Spleen (tissue), 7 donors: Measurements from ENCODE around the gene F8.

Experiments used
- CTCF ChIP-seq, 11 experiments: fragments of 200-600 bp in 7 of 11; fragments of 450-650 bp in 4 of 11; sonication (generic) in 4 of 11; IDR thresholded peaks in 8 of 11; conservative IDR thresholded peaks in 3 of 11; 1 replicate in 7 of 11; 2 replicates in 4 of 11; pipeline versions ENCODE4 v1.4.0 to v1.8.0; 2016 to 2021; ENCODE audit warnings: antibody characterized with exemption in 11 of 11, inconsistent platforms in 4 of 11, mild to moderate bottlenecking in 1 of 11
- POLR2A ChIP-seq, 3 donors: fragments of 450-650 bp; IDR thresholded peaks; one replicate each; pipeline ENCODE4 v1.5.1; 2017; ENCODE audit warnings: antibody characterized with exemption in 3 of 3, mild to moderate bottlenecking in 1 of 3
- POLR2AphosphoS5 ChIP-seq, 3 donors: sonication (generic); formaldehyde crosslinking; IDR thresholded peaks; one replicate each; pipeline ENCODE4 v1.5.1; 2017; ENCODE audit warnings: antibody characterized with exemption in 3 of 3
- donor health status: DM: no; HTN: no; CAD: no; lungs with moderate emphysema.
- donor health status: DM: no; HTN: no; CAD: no.
- donor health status: DM: no; HTN: no; CAD: no.

GRCh38 chrX:154981116-154981411 lies 41.5 kb downstream of the F8 start:
- TF ChIP-seq CTCF (IDR thresholded peaks at IDR 0.05 in 8 of 11, conservative IDR thresholded peaks at IDR 0.05 in 3 of 11): no peak
- no peak for TF ChIP-seq POLR2AphosphoS5 (IDR thresholded peaks at IDR 0.05)
- TF ChIP-seq POLR2A (IDR thresholded peaks at IDR 0.05): no peak
